MM.1S (cell line): ENCODE data around the gene SLCO3A1.
A peak's percentile ranks its signal among the peaks of the same experiment; 100 is the strongest.

ENCODE experiments used
- DNase-seq: peaks from one replicate; pipeline ENCODE4 v3.0.0-alpha.2; 2015
- H2AFZ ChIP-seq: fragments of 300-600 bp; sonication (generic); 2 replicates; pipeline ENCODE4 v1.6.0; 2016; ENCODE audit warnings: antibody characterized with exemption, low read length
- H3F3A ChIP-seq: fragments of 300-600 bp; sonication (generic); 2 replicates; pipeline ENCODE4 v1.6.1; 2016; ENCODE audit warnings: mild to moderate bottlenecking, antibody characterized with exemption, low read length, moderate library complexity, mixed read lengths; ENCODE audit not compliant: insufficient read depth
- H3K27ac ChIP-seq: fragments of 300-600 bp; sonication (generic); 2 replicates; pipeline ENCODE4 v1.5.1; 2016; ENCODE audit warnings: mild to moderate bottlenecking, low read length
- H3K27me3 ChIP-seq: fragments of 300-600 bp; sonication (generic); replicated peaks from 2 replicates; pipeline ENCODE4 v1.6.0; 2016; ENCODE audit warnings: low read length; ENCODE audit not compliant: insufficient read depth
- H3K36me3 ChIP-seq: fragments of 300-600 bp; sonication (generic); replicated peaks from 2 replicates; pipeline ENCODE4 v1.6.1; 2016; ENCODE audit warnings: mild to moderate bottlenecking, low read length, mixed read lengths; ENCODE audit not compliant: insufficient read depth
- H3K4me1 ChIP-seq: fragments of 300-600 bp; sonication (generic); 2 replicates; pipeline ENCODE4 v1.6.1; 2016; ENCODE audit warnings: low read length, mixed read lengths
- H3K4me2 ChIP-seq: fragments of 300-600 bp; sonication (generic); 2 replicates; pipeline ENCODE4 v1.6.0; 2016; ENCODE audit warnings: low read depth, low read length
- H3K4me3 ChIP-seq: fragments of 300-600 bp; sonication (generic); 2 replicates; pipeline ENCODE4 v1.5.1; 2016; ENCODE audit warnings: low read length, mixed read lengths
- H3K79me2 ChIP-seq: fragments of 300-600 bp; sonication (generic); 2 replicates; pipeline ENCODE4 v1.6.1; 2016; ENCODE audit warnings: mixed run types, low read length, mixed read lengths
- H3K9ac ChIP-seq: fragments of 300-600 bp; sonication (generic); 2 replicates; pipeline ENCODE4 v1.6.1; 2016; ENCODE audit warnings: low read length, mixed read lengths
- H3K9me2 ChIP-seq: fragments of 300-600 bp; sonication (generic); replicated peaks from 2 replicates; pipeline ENCODE4 v1.6.1; 2016; ENCODE audit warnings: mild to moderate bottlenecking, low read length, mixed read lengths; ENCODE audit not compliant: insufficient read depth
- H3K9me3 ChIP-seq: fragments of 300-600 bp; sonication (generic); replicated peaks from 2 replicates; pipeline ENCODE4 v1.6.1; 2016; ENCODE audit warnings: mild to moderate bottlenecking, low read length, mixed read lengths; ENCODE audit not compliant: insufficient read depth
- H4K20me1 ChIP-seq: fragments of 300-600 bp; sonication (generic); 2 replicates; pipeline ENCODE4 v1.6.1; 2016; ENCODE audit warnings: mild to moderate bottlenecking, low read length, moderate library complexity, mixed read lengths; ENCODE audit not compliant: insufficient read depth
- CTCF ChIP-seq: fragments of 300-600 bp; sonication (generic); IDR thresholded peaks from 2 replicates; pipeline ENCODE4 v1.5.1; 2016; ENCODE audit warnings: antibody characterized with exemption, low read length, mixed read lengths
- EZH2 ChIP-seq: fragments of 300-600 bp; sonication (generic); optimal IDR thresholded peaks from 2 replicates; pipeline ENCODE3; 2017; ENCODE audit warnings: low read depth, mild to moderate bottlenecking, antibody characterized with exemption, low read length, mixed read lengths
- EZH2phosphoT487 ChIP-seq: fragments of 300-600 bp; sonication (generic); IDR thresholded peaks from 2 replicates; pipeline ENCODE4 v1.6.1; 2018; ENCODE audit warnings: antibody characterized with exemption, low read length

Gene SLCO3A1

GRCh38 chr15:91849180-91849579 lies 4.3 kb upstream of the SLCO3A1 start:
- no peaks in the 10 kb centered on the region for H4K20me1 ChIP-seq
- H3K9me3 ChIP-seq = no peaks in the 10 kb centered on the region
- H3K9me2 ChIP-seq = no peaks in the 10 kb centered on the region
- H3K27ac ChIP-seq = no peak overlapping the region
- H3K36me3 ChIP-seq = no peaks in the 10 kb centered on the region
- no peaks in the 10 kb centered on the region for H3K79me2 ChIP-seq
- DNase-seq = no peak
- H3K4me1 ChIP-seq = peaks cover 7% of the 10 kb centered on the region; the same call in 1 of the 2 replicates
- no peak overlapping the region for H3K4me2 ChIP-seq
- H3K27me3 ChIP-seq = no peaks in the 10 kb centered on the region
- no peak overlapping the region for H2AFZ ChIP-seq
- no peak for TF ChIP-seq CTCF
- TF ChIP-seq EZH2 = no peak
- no peak for TF ChIP-seq EZH2phosphoT487
- H3K4me3 ChIP-seq = no peak overlapping the region
- H3F3A ChIP-seq = 0 out of 2 replicates have a peak, but pooled peaks cover 5% of the 10 kb centered on the region
- no peak overlapping the region for H3K9ac ChIP-seq

GRCh38 chr15:91849749-91850161 lies 3.8 kb upstream of the SLCO3A1 start:
- Histone ChIP-seq H3K4me3 (no peak overlapping the region), H3F3A (peaks cover 5% of the 10 kb centered on the region; the same call in 1 of the 2 replicates), H3K36me3 (no peaks in the 10 kb centered on the region), H3K4me2 (no peak overlapping the region), H2AFZ (no peak overlapping the region), H3K9me3 (no peaks in the 10 kb centered on the region), H3K9me2 (no peaks in the 10 kb centered on the region), H4K20me1 (no peaks in the 10 kb centered on the region), H3K4me1 (peaks cover 10% of the 10 kb centered on the region; the same call in 1 of the 2 replicates), H3K79me2 (peaks cover 4% of the 10 kb centered on the region; the same call in 1 of the 2 replicates), H3K27ac (no peak overlapping the region), H3K27me3 (no peaks in the 10 kb centered on the region), H3K9ac (no peak overlapping the region)
- TF ChIP-seq EZH2phosphoT487 (no peak), EZH2 (no peak), CTCF (peak; percentile 63)
- peak; percentile 43 for DNase-seq

- peak; percentile 47 for TF ChIP-seq CTCF
- no peak for TF ChIP-seq EZH2phosphoT487
- H3K4me1 ChIP-seq = peaks cover 34% of the 10 kb centered on the region
- H2AFZ ChIP-seq = peak overlapping the region; percentile 59
- H4K20me1 ChIP-seq = no peaks in the 10 kb centered on the region
- H3K9me2 ChIP-seq = no peaks in the 10 kb centered on the region
- peak overlapping the region; percentile 48; the same call in 1 of the 2 replicates for H3K9ac ChIP-seq
- H3K9me3 ChIP-seq = no peaks in the 10 kb centered on the region
- peaks cover 19% of the 10 kb centered on the region for H3F3A ChIP-seq
- peak overlapping the region; percentile 64; the same call in 1 of the 2 replicates for H3K27ac ChIP-seq
- H3K27me3 ChIP-seq = no peaks in the 10 kb centered on the region
- H3K36me3 ChIP-seq = no peaks in the 10 kb centered on the region
- H3K79me2 ChIP-seq = peaks cover 20% of the 10 kb centered on the region; the same call in 1 of the 2 replicates
- peak; percentile 81 for DNase-seq
- peak overlapping the region; percentile 74 for H3K4me2 ChIP-seq
- H3K4me3 ChIP-seq = peak overlapping the region; percentile 62
These were observed 582 bp upstream of the SLCO3A1 start for GRCh38 chr15:91852741-91853510.
